NCI-H524 (cell line): ENCODE measurements around the gene AHNAK2.
"Not testable (repeated sequence)": the region's sequence is repeated elsewhere in the genome, so short reads cannot be mapped to it uniquely, and the experiment has no call there.

Experiments used
- DNase-seq, 2 experiments: peaks; one replicate each; lab custom pipeline; 2025; lab: John Stamatoyannopoulos, UW

The AHNAK2 gene

DNA sequence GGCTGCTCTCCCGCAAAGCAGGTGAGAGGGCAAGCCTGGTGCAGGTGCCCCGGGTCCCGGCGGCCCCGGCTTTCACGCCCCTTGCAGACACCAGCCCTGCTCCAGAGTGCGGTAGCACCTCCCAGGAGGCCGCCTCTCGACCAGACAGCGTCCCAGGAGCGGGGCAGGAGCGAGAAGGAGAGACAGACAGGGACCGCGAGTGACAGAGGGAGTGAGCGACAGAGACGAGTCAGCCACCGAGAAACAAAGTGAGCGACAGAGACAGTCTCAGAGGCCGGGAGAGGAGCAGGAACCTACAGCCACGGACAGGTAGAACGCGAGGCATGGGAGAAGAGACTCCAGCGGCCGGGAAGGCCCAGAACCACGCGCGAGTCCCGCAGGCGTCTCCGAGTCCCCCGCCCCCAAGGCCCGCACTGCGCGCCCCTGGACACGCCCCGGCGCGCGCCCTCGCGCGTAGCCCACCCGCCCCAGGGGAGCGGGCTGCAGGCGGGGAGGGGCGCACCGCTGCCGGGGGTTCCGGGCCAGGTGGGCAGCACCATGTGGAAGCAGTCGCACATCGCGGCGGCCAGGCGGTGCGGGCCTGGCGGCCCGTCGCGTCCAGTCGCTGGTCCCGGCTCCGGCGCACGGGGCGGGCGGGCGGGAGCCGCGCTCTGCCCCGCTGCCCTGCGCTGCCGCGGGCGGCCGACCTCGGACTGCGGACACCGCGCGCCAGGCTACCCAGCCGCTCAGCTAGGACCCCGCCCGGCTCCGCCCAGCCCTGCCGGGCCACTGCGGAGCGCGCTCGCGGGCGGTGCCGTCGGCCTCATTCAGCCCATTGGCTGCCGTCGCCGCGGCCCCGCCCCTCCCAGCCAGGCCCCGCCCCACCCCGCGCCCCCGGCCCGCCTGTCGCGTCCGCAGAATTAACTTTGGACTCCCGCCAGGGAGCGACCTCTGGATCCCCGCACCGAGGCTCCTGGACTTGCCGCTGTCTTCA, at the start of gene AHNAK2:
Gene AHNAK2 (minus strand): TSS at position 694 of the 973 bp plus-strand sequence. CDS start 137 bp downstream, at position 557.
- DNase-seq = peak; percentile 66 to 92

DNA sequence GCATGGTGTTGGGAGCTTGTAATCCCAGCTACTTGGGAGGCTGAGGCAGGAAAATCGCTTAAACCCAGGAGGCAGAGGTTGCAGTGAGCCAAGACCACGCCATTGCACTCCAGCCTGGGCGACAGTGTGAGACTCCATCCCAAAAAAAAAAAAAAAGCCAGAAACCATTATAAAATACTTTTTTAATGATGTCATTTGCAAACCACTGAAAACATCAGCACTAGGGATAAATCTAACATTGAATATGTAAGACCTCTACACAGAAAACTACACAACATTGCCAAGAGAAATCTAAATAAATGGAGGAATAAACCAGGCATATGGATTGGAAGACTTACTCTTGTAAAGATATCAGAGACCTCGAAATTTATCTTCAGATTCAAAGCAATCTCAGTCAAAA, 49.5 kb upstream of the AHNAK2 start:
- DNase-seq = not testable (repeated sequence)

DNA sequence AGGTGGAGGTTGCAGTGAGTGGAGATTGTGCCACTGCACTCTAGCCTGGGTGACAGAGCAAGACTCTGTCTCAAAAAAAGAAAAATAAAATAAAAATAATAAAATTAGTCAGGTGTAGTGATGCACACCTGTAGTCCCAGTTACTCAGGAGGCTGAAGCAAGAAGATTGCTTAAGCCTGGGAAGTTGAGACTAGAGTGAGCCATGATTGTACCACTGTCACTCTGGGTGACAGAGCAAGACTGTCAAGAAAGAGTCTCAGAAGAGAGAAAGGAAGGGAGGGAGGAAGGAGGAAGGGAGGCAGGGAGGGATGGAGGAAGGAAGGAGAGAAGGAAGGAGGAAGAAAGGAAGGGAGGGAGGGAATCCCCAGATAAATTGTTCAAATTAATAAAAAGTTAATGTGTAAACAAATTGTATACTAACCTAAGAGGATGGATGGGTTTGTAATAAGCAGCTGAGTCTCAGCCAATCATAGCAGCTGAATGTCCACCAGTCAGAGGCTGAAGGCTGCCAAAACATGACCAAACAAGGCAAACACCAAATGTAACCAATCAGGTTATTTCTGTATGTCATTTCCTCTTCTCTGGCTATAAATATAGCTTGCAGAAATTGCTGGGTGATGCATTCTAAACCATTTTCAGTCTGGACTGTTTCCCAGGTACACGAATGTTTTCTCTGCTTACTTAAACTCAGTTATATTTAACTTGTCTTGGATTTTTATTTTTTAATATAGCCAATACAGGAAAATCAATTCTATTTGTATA, 48.8 kb upstream of the AHNAK2 start:
- DNase-seq = no peak

DNA sequence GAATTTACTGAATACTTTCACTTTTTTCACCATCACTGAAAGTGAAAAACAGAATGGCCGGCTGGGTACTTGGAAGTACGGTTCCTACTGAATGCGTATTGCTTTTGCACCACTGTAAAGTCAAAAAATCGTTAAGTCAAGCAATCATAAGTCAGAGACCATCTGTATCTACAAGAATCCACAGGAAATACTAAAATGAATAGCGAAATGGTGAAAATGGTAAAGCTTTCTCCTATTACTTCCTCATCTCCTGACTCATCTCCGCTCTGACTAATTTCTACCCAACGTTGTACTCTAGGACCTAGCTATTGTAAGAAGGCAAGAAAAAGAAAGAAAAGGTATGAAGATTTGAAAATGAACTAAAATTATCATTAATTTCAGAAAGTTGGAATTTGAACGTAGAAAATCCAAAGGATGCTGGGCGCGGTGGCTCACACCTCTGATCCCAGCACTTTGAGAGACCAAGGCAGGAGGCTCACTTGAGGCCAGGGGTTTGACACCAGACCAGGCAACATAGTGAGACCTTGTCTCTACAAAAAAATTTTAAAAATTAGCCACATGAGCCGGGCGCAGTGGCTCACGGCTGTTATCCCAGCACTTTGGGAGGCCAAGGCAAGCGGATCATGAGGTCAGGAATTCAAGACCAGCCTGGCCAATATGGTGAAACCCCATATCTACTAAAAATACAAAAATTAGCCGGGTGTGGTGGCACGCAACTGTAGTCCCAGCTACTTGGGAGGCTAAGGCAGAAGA, 48.0 kb upstream of the AHNAK2 start:
- no peak for DNase-seq

DNA sequence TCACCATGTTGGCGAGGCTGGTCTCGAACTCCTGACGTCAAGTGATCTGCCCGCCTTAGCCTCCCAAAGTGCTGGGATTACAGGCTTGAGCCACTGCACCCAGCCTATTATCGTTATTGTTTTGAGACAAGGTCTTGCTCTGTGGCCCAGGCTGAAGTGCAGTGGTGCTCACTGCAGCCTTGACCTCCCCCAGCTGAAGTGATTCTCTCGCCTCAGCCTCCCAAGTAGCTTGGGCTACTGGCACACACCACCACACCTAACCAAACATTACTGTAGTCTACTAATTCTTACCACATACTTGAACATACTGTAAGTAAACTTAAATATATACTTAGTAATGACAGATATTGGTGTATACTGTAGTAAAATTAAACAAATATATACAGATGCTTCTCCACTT, 47.3 kb upstream of the AHNAK2 start:
- no peak for DNase-seq

DNA sequence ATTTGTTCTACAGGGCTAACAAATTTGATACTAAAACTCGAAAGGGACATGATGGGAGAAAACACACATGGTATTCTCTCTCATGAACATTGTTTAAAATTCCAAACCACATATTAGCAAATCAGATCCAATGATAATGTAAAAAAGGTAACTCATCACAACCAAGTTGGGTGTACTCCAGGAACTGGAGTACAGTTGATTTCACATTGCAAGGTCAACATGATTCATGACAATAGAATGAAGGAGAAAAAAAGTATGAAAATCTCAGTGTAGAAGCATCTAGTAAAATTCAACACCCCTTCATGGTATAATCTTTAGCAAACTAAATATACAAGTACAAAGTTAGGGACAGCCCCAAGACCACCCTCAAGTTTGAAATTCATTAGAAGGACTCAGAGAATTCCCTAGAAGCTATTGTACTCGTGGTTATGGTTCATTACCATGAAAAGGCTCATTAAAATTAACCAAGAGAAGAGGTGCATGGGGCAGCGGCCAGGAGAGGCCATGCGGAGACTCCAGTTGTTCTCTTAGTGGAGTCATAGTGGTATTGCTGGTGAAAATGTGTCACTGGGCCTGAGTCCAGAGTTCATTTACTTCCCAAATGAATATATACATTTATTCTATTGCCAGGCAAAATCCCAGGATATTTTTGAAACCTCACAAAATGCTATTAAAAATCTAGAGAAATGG, 45.8 kb upstream of the AHNAK2 start:
- DNase-seq = no peak

DNA sequence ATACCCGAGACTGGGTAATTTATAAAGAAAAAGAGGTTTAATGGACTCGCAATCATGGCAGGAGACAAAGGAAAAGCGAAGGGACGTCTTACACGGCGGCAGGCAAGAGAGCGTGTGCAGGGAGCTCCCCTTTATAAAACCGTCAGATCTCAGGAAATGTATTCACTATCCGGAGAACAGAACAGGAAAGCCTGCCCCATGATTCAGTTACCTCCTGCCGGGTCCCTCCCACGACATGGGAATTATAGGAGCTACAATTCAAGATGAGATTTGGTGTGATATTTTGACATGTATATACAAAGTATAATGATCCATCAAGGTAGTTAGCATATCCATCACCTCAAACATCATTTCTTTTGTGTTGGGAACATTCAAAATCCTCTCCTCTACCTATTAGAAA, 45.0 kb upstream of the AHNAK2 start:
- no peak for DNase-seq

DNA sequence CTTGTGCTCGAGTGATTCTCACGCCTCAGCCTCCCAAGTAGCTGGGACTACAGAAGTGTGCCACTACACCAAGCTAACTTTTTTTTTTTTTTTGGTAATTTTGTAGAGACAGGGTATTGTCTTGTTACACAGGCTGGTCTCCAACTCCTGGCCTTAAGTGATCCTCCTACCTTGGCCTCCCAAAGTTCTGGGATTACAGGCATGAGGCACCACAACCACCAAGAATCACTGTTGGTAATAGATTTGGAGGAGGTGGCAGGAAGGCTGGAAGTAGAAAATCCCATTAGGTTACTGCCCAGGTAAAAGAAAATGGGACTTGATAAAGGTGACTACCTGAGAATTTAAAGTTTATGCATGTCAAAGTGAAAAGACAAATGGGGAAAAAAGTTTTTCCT, 44.1 kb upstream of the AHNAK2 start:
- DNase-seq = no peak

DNA sequence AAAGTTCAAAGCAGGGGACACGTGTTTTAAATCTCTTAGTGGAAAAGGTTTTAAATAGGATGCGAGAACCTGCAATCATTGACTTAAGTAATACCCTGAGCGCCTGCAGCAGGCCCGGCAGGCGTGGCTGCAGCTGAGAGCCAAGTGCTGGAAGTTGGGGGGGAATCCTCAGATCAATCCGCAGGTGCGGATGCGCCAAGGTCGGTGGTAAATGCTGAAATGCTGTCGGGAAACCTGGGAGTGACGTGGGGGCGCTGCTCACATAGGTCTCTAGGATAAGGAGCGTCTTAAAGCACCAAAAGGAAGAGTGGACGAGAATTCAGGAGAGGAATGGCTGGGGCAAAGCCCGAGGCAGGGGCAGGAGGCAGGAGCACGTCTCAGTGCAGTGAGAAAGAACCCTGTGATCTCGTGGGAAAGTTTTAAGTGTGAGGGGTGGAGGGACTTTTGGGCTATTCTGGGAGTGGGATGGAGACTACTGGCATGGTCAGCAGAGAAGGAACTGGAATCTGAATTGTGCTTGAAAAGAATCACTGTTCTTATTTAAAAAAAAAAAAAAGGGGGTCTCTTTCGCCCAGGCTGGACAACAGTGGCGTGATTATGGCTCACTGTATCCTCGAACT, 43.6 kb upstream of the AHNAK2 start:
- DNase-seq = peak; percentile 83 to 91

DNA sequence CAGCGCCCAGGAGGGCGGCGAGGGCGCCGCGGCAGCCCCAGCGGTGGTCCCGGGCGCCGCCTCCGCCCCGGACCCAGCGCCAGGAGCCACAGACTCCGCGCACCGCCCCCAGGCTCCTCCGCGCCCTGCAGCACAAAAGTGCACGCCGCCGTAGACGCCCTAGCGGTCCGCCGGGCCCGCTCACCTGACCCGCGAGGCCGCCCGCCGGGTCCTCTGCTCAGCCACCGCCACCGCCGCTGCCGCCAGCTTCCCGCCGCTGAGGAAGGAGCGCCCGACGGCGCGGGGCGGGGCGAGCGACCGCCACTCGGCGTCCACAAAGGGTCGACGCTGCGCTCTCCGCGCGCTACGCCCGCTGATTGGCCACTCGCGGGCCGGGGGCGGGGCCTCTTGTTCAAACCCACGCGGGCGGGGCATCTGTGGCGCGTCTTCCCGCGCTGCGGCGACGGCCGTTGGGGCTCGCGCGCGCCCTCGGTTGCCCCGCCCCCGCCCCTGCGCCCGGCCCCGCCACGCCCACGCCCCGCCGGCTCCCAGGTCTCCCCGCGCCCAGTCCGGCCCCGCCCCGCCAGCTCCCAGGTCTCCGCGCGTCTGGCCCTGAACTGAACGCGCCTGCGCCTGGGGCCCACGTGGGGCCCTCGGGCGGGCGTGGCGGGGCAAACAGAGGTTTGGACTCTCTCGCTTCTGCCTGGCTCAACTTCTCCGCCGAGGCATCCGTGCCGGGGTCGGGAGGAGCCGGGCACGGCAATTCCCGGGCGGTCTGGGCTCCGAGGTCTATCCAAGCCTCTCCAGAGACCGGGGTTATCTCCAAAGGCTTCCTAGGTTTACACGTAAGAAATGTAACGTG, 42.9 kb upstream of the AHNAK2 start, which contains the start of gene CDCA4:
Gene CDCA4 (minus strand): TSS at position 269 of the 841 bp plus-strand sequence. CDS start 9,154 bp downstream, outside the sequence.
- peak; percentile 100 for DNase-seq

DNA sequence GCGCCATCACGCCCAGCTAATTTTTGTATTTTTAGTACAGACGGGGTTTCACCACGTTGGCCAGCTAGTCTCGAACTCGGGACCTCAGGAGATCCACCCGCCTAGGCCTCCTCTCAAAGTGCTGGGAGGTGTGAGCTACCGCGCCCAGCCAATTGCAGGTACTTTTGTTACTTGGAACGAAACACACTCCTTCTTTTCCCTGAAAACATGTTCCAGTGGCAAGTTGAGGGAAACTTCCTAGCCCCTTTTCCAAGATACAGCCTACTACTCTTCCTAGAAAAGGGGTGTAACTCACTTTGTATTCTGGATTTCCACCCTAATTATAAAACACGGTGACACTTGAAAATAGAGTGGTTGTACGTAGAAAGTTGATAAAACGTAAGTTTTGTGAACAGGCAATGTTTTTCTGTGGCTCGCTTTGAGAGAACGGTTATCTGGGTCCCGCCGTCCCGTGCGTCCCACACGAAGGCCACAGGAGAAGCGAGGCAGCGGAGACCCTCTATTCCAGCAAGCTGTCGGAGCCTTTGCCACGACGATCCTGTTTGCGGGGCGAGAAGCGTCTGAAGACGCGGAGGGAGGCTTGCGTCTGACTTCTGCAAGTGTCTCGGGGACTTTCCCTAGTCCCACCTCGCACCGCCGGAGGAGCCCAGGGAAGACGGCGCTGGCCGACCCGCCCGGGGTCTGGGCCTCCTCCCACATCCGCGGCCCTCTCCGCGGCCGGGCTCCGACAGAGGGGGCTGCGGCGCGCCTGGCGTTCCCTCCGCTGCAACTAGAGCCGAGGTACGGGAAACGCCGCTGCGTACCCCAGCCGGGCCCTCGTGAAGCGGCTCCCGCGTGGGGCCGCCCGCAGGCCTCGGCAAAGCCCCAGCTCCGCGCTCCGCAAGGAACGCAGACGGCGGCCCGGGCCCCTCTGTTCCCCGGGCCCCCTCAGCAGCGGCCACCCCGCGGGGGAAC, 42.0 kb upstream of the AHNAK2 start:
- DNase-seq = peak; percentile 19 to 66

DNA sequence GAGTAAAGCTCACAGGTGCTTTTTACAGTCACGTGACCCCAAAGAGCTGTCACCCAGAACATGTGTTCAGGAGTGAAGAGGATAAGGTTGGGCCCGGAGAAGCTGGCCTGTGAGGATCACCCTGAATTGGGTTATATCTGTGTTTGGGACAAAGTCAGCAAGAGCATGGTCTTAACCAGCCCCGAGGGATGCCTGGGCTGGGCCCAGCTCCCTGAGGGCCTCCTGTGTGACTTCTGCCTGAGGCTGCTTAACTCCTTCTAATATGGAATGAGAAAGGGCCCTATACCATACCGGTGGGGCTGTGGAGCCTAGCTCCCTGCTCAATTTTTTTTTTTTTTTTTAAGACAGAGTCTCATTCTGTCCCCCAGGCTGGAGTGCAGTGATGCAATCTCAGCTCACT, 40.2 kb upstream of the AHNAK2 start:
- DNase-seq = no peak

DNA sequence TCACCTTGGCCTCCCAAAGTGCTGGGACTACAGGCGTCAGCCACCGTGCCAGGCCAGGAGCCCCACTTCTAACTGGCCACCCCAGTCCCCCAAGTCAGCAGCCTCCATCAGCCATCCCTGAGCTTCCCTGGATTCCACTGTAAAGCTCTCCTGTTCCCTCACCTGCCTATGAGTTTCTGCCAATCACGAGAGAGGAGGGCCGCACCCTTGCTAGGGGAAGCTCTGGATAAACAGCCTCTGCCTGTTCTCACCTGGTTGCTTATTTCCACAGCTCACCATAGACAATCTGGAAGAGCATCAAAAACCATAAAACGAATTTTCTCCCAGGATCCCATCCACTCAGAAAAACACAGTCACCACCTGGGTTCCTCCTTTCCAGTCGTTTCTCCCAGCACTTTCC, 37.7 kb upstream of the AHNAK2 start:
- DNase-seq = no peak

DNA sequence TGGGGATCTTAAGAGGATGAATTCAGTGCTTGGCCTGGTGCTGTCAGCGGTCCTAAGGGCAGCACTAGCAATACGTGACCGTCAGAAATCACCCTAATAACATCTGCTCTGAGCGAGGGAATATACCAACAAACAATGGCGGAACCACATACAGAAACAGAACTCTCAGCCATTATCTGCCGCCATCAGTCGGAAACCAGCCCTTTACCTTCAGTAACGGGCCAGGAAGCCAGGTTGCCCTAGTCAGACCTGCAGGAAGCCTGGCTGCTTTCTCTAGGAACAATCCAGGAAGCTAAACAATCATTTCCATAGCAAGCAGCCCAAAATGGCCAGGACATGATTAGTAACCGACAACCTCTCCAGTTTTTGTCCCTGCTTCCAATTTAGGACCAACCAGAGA, 37.1 kb upstream of the AHNAK2 start:
- DNase-seq = no peak

DNA sequence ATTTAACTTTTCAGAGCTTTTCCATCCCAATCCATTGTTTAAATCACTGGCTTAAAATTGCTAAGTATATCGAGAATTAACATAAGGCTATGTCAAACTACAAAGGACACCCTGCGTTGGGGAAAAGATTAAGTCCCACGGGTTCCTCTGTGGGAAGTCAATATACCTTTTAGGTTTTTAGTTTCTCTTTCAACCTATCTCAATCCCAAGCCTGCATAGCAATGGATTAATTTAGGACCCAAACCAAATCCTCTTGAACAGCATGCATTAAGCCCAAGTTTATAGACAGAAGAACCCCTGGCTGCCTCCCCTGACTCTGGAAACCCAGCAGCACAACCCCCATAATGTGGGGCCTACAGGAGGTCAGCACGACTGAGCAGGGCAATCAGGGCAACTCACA, 36.5 kb upstream of the AHNAK2 start:
- DNase-seq = no peak

DNA sequence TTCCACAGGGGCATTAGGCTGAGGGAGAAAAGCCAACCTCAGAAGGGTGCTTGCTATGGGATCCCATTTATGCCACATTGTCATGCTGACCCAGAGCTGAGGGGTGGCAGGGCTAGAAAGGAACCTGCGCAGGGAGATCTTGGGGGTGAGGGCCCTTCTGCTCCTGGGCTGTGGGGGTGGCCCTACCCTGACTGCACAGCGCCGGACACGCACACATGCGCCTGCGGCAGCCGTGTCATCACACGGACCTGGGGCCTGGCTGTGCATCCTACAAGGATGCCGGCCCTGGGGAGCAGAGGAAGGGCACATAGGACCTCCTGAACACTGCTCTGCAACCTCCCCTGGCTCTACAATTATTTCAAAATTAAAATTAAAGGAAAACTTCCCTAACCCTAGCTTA, 35.9 kb upstream of the AHNAK2 start:
- DNase-seq = no peak

DNA sequence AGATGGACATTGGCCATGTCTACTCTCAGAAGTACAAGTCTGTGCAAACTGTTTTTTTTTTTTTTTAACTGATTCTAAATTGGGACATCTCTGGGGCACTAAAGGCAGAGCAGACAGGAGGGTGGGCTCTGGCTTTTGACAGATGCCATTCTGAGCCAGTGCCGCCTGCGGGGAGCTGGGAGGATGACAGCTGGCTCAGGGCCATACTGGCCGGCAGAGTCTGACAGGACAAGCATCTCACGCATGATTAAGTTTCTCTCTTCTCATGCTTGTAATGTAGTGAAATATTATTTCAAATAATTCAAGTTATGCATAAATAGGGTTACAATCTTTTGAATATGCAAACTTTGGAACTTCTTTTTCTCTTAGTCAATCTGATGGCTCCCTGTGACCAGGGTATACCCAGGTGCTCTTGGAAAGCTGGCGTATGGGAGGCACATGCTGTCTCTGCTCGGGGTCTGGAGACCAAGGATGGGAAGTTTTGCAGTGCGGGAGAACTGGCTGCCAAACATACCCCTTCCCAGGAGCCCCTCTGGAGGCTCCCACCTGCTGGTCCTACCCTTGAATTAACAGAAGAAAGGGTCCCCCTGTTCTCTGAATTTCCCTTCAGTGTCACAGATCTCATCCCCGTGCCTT, 35.1 kb upstream of the AHNAK2 start:
- peak; percentile 48 to 74 for DNase-seq

DNA sequence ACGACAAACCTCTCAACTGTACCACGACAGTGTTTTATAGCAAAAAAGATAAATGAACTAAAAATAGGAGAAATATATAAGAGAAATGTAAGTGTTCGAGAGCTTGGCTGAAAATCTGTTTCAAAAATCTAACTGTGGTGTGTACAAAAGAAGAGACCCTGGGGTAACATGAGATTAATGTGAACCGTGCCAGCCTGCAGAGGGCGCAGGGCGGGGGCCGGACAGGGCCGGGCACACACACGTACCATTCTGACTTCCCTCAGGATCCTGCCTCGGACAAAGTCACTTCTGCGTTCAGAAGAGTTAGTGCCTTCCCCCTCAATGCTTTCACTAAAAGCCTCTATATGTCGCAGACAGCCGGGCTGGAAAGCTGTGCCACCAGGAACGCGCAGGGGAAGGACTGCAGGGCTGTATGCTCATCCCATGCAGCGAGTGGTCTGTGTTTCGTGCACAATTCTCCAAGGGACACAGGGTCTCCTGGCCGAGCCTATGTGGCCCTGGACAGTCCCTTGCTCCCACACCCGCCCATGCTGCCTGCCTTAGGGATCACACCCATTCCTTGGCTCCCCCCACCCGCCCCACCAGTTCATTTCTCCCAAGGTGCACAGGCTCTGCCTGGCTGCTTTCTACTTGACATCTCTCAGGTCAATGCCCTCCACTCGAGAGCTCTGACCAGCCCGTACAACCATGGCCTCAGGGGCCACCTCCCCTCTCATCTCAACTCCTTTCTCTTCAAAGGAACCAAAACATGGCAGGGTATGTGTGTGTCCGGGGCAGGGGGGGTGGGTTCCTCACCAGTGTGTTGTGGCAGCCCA, 34.2 kb upstream of the AHNAK2 start:
- no peak for DNase-seq
